IMR-90 (cell line): ENCODE data around the gene CD101.

Experiments used
- BHLHE40 ChIP-seq: fragments of 150-350 bp; IDR thresholded peaks from 2 replicates; pipeline ENCODE4 v1.6.1; 2016; ENCODE audit warnings: mild to moderate bottlenecking, low read depth, low read length
- CTCF ChIP-seq: conservative IDR thresholded peaks from 2 replicates; pipeline ENCODE4 v1.5.1; 2012; ENCODE audit warnings: mild to moderate bottlenecking, low read depth, low read length, improper control_type of control experiment
- MAFK ChIP-seq: IDR thresholded peaks from 2 replicates; pipeline ENCODE4 v1.6.1; 2012; ENCODE audit warnings: low read depth, low read length, improper control_type of control experiment
- POLR2A ChIP-seq: IDR thresholded peaks from 2 replicates; pipeline ENCODE4 v1.6.1; 2012; ENCODE audit warnings: mild to moderate bottlenecking, low read depth, low read length
- SMC3 ChIP-seq: fragments of 150-350 bp; IDR thresholded peaks from 2 replicates; pipeline ENCODE4 v1.6.1; 2016; ENCODE audit warnings: low read depth, mild to moderate bottlenecking, antibody characterized with exemption, low read length, moderate library complexity

- TF ChIP-seq MAFK: no peak
- no peak for TF ChIP-seq CTCF
- no peak for TF ChIP-seq POLR2A
- no peak for TF ChIP-seq BHLHE40
- TF ChIP-seq SMC3: no peak
Observed at GRCh38 chr1:117069220-117069844, 67.8 kb downstream of the CD101 start.
